HG03060 (cell line): Measurements from ENCODE around the gene FGF16.
"Not testable (repeated sequence)": the region's sequence is repeated elsewhere in the genome, so short reads cannot be mapped to it uniquely, and the experiment has no call there.

ENCODE experiments used
- ATAC-seq: cut with Tn5 transposase; IDR thresholded peaks from one replicate; pipeline ENCODE4 v1.9.1; 2021; ENCODE audit warnings: low read depth, moderate number of reproducible peaks; ENCODE audit not compliant: unreplicated experiment

The FGF16 gene

GRCh38 chrX:77444545-77444944, 2.6 kb upstream of the FGF16 start:
- no peak for ATAC-seq

- ATAC-seq, result no peak
Measured at GRCh38 chrX:77446029-77446585, 1.1 kb upstream of the FGF16 start.

- no peak for ATAC-seq
Measured at GRCh38 chrX:77447653-77448569, 722 bp downstream of the FGF16 start.

GRCh38 chrX:77450415-77450814, 3.2 kb downstream of the FGF16 start:
- ATAC-seq, result no peak

GRCh38 chrX:77450996-77451395, 3.8 kb downstream of the FGF16 start:
- no peak for ATAC-seq

GRCh38 chrX:77453190-77453589, 6.0 kb downstream of the FGF16 start:
- no peak for ATAC-seq

- ATAC-seq, result no peak
Measured at GRCh38 chrX:77455437-77455836, 8.2 kb downstream of the FGF16 start.

GRCh38 chrX:77484045-77484444, 36.9 kb downstream of the FGF16 start:
- no peak for ATAC-seq

- ATAC-seq, result no peak
Measured at GRCh38 chrX:77493677-77494553, 46.7 kb downstream of the FGF16 start.

GRCh38 chrX:77500164-77500563, 53.0 kb downstream of the FGF16 start:
- not testable (repeated sequence) for ATAC-seq

GRCh38 chrX:77502951-77503525, 55.8 kb downstream of the FGF16 start:
- no peak for ATAC-seq

GRCh38 chrX:77505227-77505626, 58.0 kb downstream of the FGF16 start:
- no peak for ATAC-seq
